Heart right ventricle (tissue), 16 donors: Measurements from ENCODE around the gene CEP350. TPM values are rescaled to one million over a fixed set of nuclear protein-coding genes. Genes with fewer than 3 reads are reported as not detected.

Experiments
- ATAC-seq, 8 donors: fragments of 200-7000 bp; cut with Tn5 transposase; one replicate each; pipeline ENCODE4 v1.9.1; 2020; ENCODE audit warnings: mild to moderate bottlenecking in 8 of 8, moderate library complexity in 8 of 8, moderate number of reproducible peaks in 1 of 8
- DNase-seq, 2 donors: peaks; one replicate each; pipeline ENCODE4 v3.0.0-alpha.2; 2020
- H3K27ac ChIP-seq, 10 donors: fragments of 200-600 bp; sonication (generic) in 2 of 10; one replicate each; pipeline versions ENCODE4 v1.5.0 to v1.8.0; 2020 to 2022; ENCODE audit warnings: mild to moderate bottlenecking in 3 of 10
- H3K27me3 ChIP-seq, 7 donors: fragments of 200-600 bp; one replicate each; pipeline ENCODE4 v1.8.0; 2021 to 2022; ENCODE audit warnings: mild to moderate bottlenecking in 2 of 7
- H3K36me3 ChIP-seq, 9 donors: fragments of 200-600 bp; sonication (generic) in 1 of 9; one replicate each; pipeline versions ENCODE4 v1.5.0 to v1.8.0; 2020 to 2022; ENCODE audit warnings: mild to moderate bottlenecking in 2 of 9
- H3K4me1 ChIP-seq, 9 donors: fragments of 200-600 bp; sonication (generic) in 1 of 9; one replicate each; pipeline versions ENCODE4 v1.5.0 to v1.8.0; 2020 to 2022; ENCODE audit warnings: mild to moderate bottlenecking in 4 of 9
- H3K4me3 ChIP-seq, 10 donors: fragments of 200-600 bp; sonication (generic) in 2 of 10; one replicate each; pipeline versions ENCODE4 v1.5.0 to v1.8.0; 2020 to 2022; ENCODE audit warnings: mild to moderate bottlenecking in 7 of 10, moderate library complexity in 2 of 10
- H3K9me3 ChIP-seq, 11 donors: fragments of 200-600 bp in 10 of 11; sonication (generic) in 2 of 11; one replicate each; pipeline versions ENCODE4 v1.5.0 to v1.8.0; 2013 to 2022; ENCODE audit warnings: mild to moderate bottlenecking in 2 of 11, control low read depth in 1 of 11, moderate library complexity in 1 of 11
- WGBS, 2 donors: extraction: QIAGEN DNeasy Blood & Tissue Kit; methylation state at CpG; one replicate each; pipeline ENCODE4 v1.1.7; 2013; ENCODE audit warnings: inconsistent platforms in 1 of 2; 5-methylcytosine and 5-hydroxymethylcytosine counted together
- intact Hi-C, 10 donors: fragments of 100-400 bp; cut with DNase I; formaldehyde crosslinking; loops; one replicate each; pipeline versions ENCODE4 v1.11.1 to v1.14.2; 2022
- polyA plus RNA-seq, 2 donors: library from polyadenylated mRNA; stranded (reverse); fragments of 200-250 nt; gene quantifications; one replicate each; pipeline ENCODE4 v1.2.3, GENCODE V29; 2013
- total RNA-seq, 10 donors: library from RNA; stranded (reverse); fragmentation: NEBNext Ultra II Directional in 3 of 10; extraction: Animal tissue kit (Norgen Biotek cat#: 25700) in 3 of 10; gene quantifications; one replicate each; pipeline versions ENCODE4 v1.2.1 to v1.2.4, GENCODE V29; 2021 to 2023
- TF ChIP-seq, protein P1 (sequence below), 9 donors: fragments of 200-600 bp; sonication (generic) in 2 of 9; IDR thresholded peaks; one replicate each; pipeline versions ENCODE4 v1.5.0 to v1.8.0; 2021 to 2022; ENCODE audit warnings: antibody characterized with exemption in 9 of 9, mild to moderate bottlenecking in 5 of 9, moderate library complexity in 1 of 9
- donor health status: Arrhythmogenic right ventricular cardiomyopathy.
- donor health status: ischemic (EF 13 %, LVEDD 7.1; RV severe dilation, severe dysfunction).
- donor health status: healthy with polysubstance abuse.
- donor health status: DM: no; HTN: yes; CAD: no.
- donor health status: DM: no; HTN: no; CAD: no.
- donor health status: ischemic (EF 25% LVEDD 6.9; RV normal size, moderate dysfunction).
- donor health status: ischemic (EF 25% LVEDD 5.7; RV mildly dilated, moderate dysfunction).
- donor health status: healthy.
- donor health status: DM: yes; HTN: yes; CAD: no.
- donor health status: Ischemic cardiomyopathy.
- donor health status: ischemic (EF 35%, LVEDD 5.7; RV mildly dilated, moderate dysfunction).
- donor health status: nonischemic (EF 11% LVEDD 7.7; RV severe dilation, severe dysfunction).
- donor health status: DM: yes; HTN: yes; CAD: no.
- donor health status: PGD.
- donor health status: ischemic (EF 29% LVEDD 5.4; RV normal size, mild dysfunction).
- donor health status: nonischemic (EF 23%, LVEDD 6.1; RV moderate dilation, normal function).

Gene CEP350
- total and polyA plus RNA-seq, 12 donors: 3.7 to 46.3 (median 37.7) TPM

- H3K27me3 ChIP-seq: no peaks in the 10 kb centered on the region
- WGBS, 2 donors: 98 to 100% methylated on average over 1 of the region's 1 CpG
- H3K36me3 ChIP-seq: peaks cover 0 to 93% (median 10%) of the 10 kb centered on the region in 9 donors
- no peak overlapping the region for H3K27ac ChIP-seq
- intact Hi-C loops: no loop called here
- H3K4me1 ChIP-seq: peaks cover 0 to 8% (median 0%) of the 10 kb centered on the region in 9 donors
- TF ChIP-seq, protein P1, sequence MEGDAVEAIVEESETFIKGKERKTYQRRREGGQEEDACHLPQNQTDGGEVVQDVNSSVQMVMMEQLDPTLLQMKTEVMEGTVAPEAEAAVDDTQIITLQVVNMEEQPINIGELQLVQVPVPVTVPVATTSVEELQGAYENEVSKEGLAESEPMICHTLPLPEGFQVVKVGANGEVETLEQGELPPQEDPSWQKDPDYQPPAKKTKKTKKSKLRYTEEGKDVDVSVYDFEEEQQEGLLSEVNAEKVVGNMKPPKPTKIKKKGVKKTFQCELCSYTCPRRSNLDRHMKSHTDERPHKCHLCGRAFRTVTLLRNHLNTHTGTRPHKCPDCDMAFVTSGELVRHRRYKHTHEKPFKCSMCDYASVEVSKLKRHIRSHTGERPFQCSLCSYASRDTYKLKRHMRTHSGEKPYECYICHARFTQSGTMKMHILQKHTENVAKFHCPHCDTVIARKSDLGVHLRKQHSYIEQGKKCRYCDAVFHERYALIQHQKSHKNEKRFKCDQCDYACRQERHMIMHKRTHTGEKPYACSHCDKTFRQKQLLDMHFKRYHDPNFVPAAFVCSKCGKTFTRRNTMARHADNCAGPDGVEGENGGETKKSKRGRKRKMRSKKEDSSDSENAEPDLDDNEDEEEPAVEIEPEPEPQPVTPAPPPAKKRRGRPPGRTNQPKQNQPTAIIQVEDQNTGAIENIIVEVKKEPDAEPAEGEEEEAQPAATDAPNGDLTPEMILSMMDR (IDR thresholded peaks at IDR 0.05): no peak
- ATAC-seq (no peak), DNase-seq (no peak)
- no peaks in the 10 kb centered on the region for H3K9me3 ChIP-seq
- no peak overlapping the region for H3K4me3 ChIP-seq
These were observed 149.2 kb downstream of the CEP350 start for GRCh38 chr1:180103819-180104218.

- Histone ChIP-seq H3K4me1 (peaks cover 2 to 35% (median 26%) of the 10 kb centered on the region in 9 donors), H3K9me3 (no peaks in the 10 kb centered on the region), H3K36me3 (peaks cover 0 to 69% (median 21%) of the 10 kb centered on the region in 9 donors), H3K4me3 (no peak overlapping the region), H3K27me3 (no peaks in the 10 kb centered on the region), H3K27ac (peak overlapping the region in 2 of 10 donors; percentile 40 to 49)
- TF ChIP-seq, protein P1 (IDR thresholded peaks at IDR 0.05): no peak
- DNase-seq (no peak), ATAC-seq (no peak)
- intact Hi-C loops: loop anchor here in 8 of 10 donors (2.0 to 10.0 kb wide), 5 partner anchors 45 to 65 kb away; no protein-coding TSS in a partner anchor
- 95 to 99% methylated on average over 2 of the region's 2 CpGs for WGBS, 2 donors
These were observed 157.5 kb downstream of the CEP350 start for GRCh38 chr1:180112091-180112490.

DNA sequence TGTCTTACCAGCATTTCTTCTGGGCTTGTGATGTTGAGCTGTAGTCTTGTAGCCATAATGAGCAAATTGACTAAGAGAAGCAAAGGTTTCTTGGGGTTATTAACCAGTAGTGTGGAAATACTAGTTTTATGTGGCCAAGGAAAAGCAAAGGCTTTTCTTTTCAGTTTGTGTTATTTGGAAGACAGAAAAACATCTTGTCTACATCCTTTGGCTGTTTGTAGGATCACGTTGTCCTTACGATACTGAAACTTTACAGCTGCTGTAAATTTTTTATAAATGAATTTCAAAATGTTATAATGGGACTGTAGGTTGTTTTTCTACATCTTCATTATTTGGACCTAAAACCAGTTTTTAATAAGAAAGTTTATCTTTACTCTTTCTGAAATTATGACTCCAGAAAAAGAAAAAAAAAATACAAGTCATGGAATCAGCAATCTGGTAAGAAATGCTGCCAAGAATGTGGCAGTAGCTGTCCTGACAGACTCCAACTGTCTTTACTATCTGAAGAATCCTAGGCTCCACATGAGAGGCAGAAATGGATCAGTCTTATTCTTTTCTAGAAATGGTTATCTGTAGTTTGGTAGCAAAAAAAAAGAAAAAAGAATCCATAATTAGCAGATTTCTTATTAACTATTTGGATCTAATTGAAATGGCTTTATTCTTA is 158.5 kb downstream of the CEP350 start:
- 55 to 67% methylated on average over 2 of the region's 2 CpGs for WGBS, 2 donors
- DNase-seq: peak in 1 of 2 donors; percentile 23
- TF ChIP-seq, protein P1 (IDR thresholded peaks at IDR 0.05): no peak
- Histone ChIP-seq H3K4me3 (no peak overlapping the region), H3K9me3 (no peaks in the 10 kb centered on the region), H3K4me1 (peaks cover 5 to 45% (median 31%) of the 10 kb centered on the region in 9 donors), H3K27me3 (no peaks in the 10 kb centered on the region), H3K36me3 (peaks cover 0 to 59% (median 21%) of the 10 kb centered on the region in 9 donors), H3K27ac (peak overlapping the region in 8 of 10 donors; percentile 3 to 49 (median 23))
- peak in 6 of 8 donors; percentile 51 to 81 (median 64) for ATAC-seq
- intact Hi-C loops: loop anchor here in 8 of 10 donors (2.0 to 10.0 kb wide), 5 partner anchors 44 to 64 kb away; no protein-coding TSS in a partner anchor

DNA sequence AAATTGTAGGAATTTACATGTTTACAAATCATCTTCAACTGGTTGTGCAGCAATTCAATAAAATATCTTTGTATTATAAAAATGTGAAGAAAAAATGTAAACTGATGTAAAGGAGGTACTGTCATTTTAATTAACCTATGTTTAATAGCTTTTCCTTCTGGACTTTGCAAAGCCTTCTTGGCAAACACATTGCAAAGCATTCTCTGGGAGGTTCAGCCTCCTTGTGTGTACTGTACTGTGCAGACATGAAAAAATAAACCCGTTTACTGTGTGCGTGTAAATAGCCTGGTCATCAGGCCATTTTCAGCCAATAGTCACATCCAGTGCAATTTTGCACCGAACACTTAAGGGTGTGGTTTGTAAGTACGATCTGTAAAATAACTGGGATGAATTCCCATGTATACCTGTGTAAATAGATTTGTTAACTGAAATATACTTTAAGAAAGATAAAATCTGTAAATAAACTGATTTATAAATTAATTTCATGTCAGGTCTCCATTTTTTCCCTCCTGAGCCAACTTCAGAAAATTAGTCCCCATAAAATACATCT is 159.9 kb downstream of the CEP350 start:
- H3K4me1 ChIP-seq: peaks cover 5 to 46% (median 31%) of the 10 kb centered on the region in 9 donors

More for the DNA sequence above, 159.9 kb downstream of the CEP350 start:
- no peaks in the 10 kb centered on the region for H3K27me3 ChIP-seq
- H3K36me3 ChIP-seq: peaks cover 0 to 46% (median 21%) of the 10 kb centered on the region in 9 donors
- no peaks in the 10 kb centered on the region for H3K9me3 ChIP-seq
- TF ChIP-seq, protein P1 (IDR thresholded peaks at IDR 0.05): no peak
- no peak for DNase-seq
- no peak for ATAC-seq
- intact Hi-C loops: loop anchor here in 8 of 10 donors (5.0 to 10.0 kb wide), 4 partner anchors 43 to 63 kb away; no protein-coding TSS in a partner anchor
- 66 to 70% methylated on average over 4 of the region's 4 CpGs for WGBS, 2 donors
- H3K27ac ChIP-seq: no peak overlapping the region
- H3K4me3 ChIP-seq: no peak overlapping the region
